ENCODE results near the gene TEF. TPM values are rescaled to one million over a fixed set of nuclear protein-coding genes. Genes with fewer than 3 reads are reported as not detected.

TEF gene
- 4.9 and 6.9 TPM in 2 replicates for total RNA-seq (2014; rRNA removed; shearing (Covaris generic))
- polyA plus RNA-seq (2015; cell fraction: cytosol; rRNA removed): 5.4 and 10.7 TPM in 2 replicates
- polyA plus RNA-seq (2015; cell fraction: nucleus; rRNA removed): 6.4 and 7.8 TPM in 2 replicates

GRCh38 chr22:41381329-41382097 lies at the start of gene TEF:
TSS of gene TEF (plus strand) at chr22:41381942. CDS start at chr22:41382045, 103 bp downstream.
- in situ Hi-C loops (cut with HindIII; ENCODE audit: low pct_unique_long_range_greater_than_20kb, low sequenced_read_pairs): no loop called here
- peak; percentile 99 for DNase-seq (ENCODE audit: low read depth, low spot score)

GRCh38 chr22:41332217-41332939 lies 49.4 kb upstream of the TEF start:
- in situ Hi-C loops (cut with HindIII; ENCODE audit: low pct_unique_long_range_greater_than_20kb, low sequenced_read_pairs): no loop called here
- no peak for DNase-seq (ENCODE audit: low read depth, low spot score)

GRCh38 chr22:41333806-41334205 lies 47.9 kb upstream of the TEF start:
- in situ Hi-C loops (cut with HindIII; ENCODE audit: low pct_unique_long_range_greater_than_20kb, low sequenced_read_pairs): no loop called here

GRCh38 chr22:41334215-41334614 lies 47.5 kb upstream of the TEF start:
- in situ Hi-C loops (cut with HindIII; ENCODE audit: low pct_unique_long_range_greater_than_20kb, low sequenced_read_pairs): no loop called here
- DNase-seq (ENCODE audit: low read depth, low spot score): no peak

More at GRCh38 chr22:41333806-41334205, 47.9 kb upstream of the TEF start:
- DNase-seq (ENCODE audit: low read depth, low spot score): no peak

GRCh38 chr22:41334951-41335635 lies 46.6 kb upstream of the TEF start:
- in situ Hi-C loops (cut with HindIII; ENCODE audit: low pct_unique_long_range_greater_than_20kb, low sequenced_read_pairs): no loop called here
- no peak for DNase-seq (ENCODE audit: low read depth, low spot score)

- DNase-seq (ENCODE audit: low read depth, low spot score): no peak
- in situ Hi-C loops (cut with HindIII; ENCODE audit: low pct_unique_long_range_greater_than_20kb, low sequenced_read_pairs): no loop called here
Observed at GRCh38 chr22:41338614-41339212, 43.0 kb upstream of the TEF start.

- in situ Hi-C loops (cut with HindIII; ENCODE audit: low pct_unique_long_range_greater_than_20kb, low sequenced_read_pairs): no loop called here
- no peak for DNase-seq (ENCODE audit: low read depth, low spot score)
Observed at GRCh38 chr22:41339823-41340222, 41.9 kb upstream of the TEF start.

GRCh38 chr22:41340357-41340756 lies 41.4 kb upstream of the TEF start:
- in situ Hi-C loops (cut with HindIII; ENCODE audit: low pct_unique_long_range_greater_than_20kb, low sequenced_read_pairs): no loop called here
- DNase-seq (ENCODE audit: low read depth, low spot score): no peak

- in situ Hi-C loops (cut with HindIII; ENCODE audit: low pct_unique_long_range_greater_than_20kb, low sequenced_read_pairs): no loop called here
Observed at GRCh38 chr22:41341012-41341411, 40.7 kb upstream of the TEF start.

GRCh38 chr22:41341990-41342389 lies 39.8 kb upstream of the TEF start:
- DNase-seq (ENCODE audit: low read depth, low spot score): no peak
- in situ Hi-C loops (cut with HindIII; ENCODE audit: low pct_unique_long_range_greater_than_20kb, low sequenced_read_pairs): no loop called here

More at GRCh38 chr22:41341012-41341411, 40.7 kb upstream of the TEF start:
- DNase-seq (ENCODE audit: low read depth, low spot score): no peak

GRCh38 chr22:41343300-41343699 lies 38.4 kb upstream of the TEF start:
- in situ Hi-C loops (cut with HindIII; ENCODE audit: low pct_unique_long_range_greater_than_20kb, low sequenced_read_pairs): no loop called here
- DNase-seq (ENCODE audit: low read depth, low spot score): no peak

GRCh38 chr22:41343717-41344116 lies 38.0 kb upstream of the TEF start:
- DNase-seq (ENCODE audit: low read depth, low spot score): no peak
- in situ Hi-C loops (cut with HindIII; ENCODE audit: low pct_unique_long_range_greater_than_20kb, low sequenced_read_pairs): no loop called here

GRCh38 chr22:41344189-41344788 lies 37.5 kb upstream of the TEF start:
- no peak for DNase-seq (ENCODE audit: low read depth, low spot score)
- in situ Hi-C loops (cut with HindIII; ENCODE audit: low pct_unique_long_range_greater_than_20kb, low sequenced_read_pairs): no loop called here

- in situ Hi-C loops (cut with HindIII; ENCODE audit: low pct_unique_long_range_greater_than_20kb, low sequenced_read_pairs): no loop called here
Observed at GRCh38 chr22:41345807-41346335, 35.9 kb upstream of the TEF start.

GRCh38 chr22:41347066-41347859 lies 34.5 kb upstream of the TEF start:
- in situ Hi-C loops (cut with HindIII; ENCODE audit: low pct_unique_long_range_greater_than_20kb, low sequenced_read_pairs): no loop called here

More at GRCh38 chr22:41345807-41346335, 35.9 kb upstream of the TEF start:
- no peak for DNase-seq (ENCODE audit: low read depth, low spot score)

GRCh38 chr22:41348964-41349484 lies 32.7 kb upstream of the TEF start:
- no peak for DNase-seq (ENCODE audit: low read depth, low spot score)
- in situ Hi-C loops (cut with HindIII; ENCODE audit: low pct_unique_long_range_greater_than_20kb, low sequenced_read_pairs): no loop called here

More at GRCh38 chr22:41347066-41347859, 34.5 kb upstream of the TEF start:
- DNase-seq (ENCODE audit: low read depth, low spot score): no peak
